CD14-positive monocyte (primary cell): ENCODE data around the gene SLC6A2. TPM values are rescaled to one million over a fixed set of nuclear protein-coding genes. Genes with fewer than 3 reads are reported as not detected.
A peak's percentile ranks its signal among the peaks of the same experiment; 100 is the strongest.
"Not testable (repeated sequence)": the region's sequence is repeated elsewhere in the genome, so short reads cannot be mapped to it uniquely, and the experiment has no call there.

ENCODE experiments used
- DNase-seq, 3 donors: peaks; one replicate each; pipeline ENCODE4 v3.0.0-alpha.2; 2011 to 2022
- H2AFZ ChIP-seq: 2 replicates; pipeline ENCODE4 v1.6.0; 2012; ENCODE audit warnings: mild to moderate bottlenecking, low read depth, low read length, inconsistent platforms; ENCODE audit not compliant: insufficient read depth, poor library complexity, severe bottlenecking
- H3K27ac ChIP-seq, 2 donors: 1 replicate in 1 of 2; 2 replicates in 1 of 2; pipeline ENCODE4 v1.5.1; 2012 to 2013; ENCODE audit warnings: low read length in 2 of 2, control low read depth in 1 of 2, inconsistent platforms in 1 of 2, low read depth in 1 of 2, mild to moderate bottlenecking in 1 of 2
- H3K27me3 ChIP-seq, 2 donors: one replicate each; pipeline versions ENCODE4 v1.6.0 to v1.6.1; 2011 to 2013; ENCODE audit warnings: low read length in 2 of 2; ENCODE audit not compliant: control insufficient read depth in 2 of 2, insufficient read depth in 2 of 2
- H3K36me3 ChIP-seq, 2 donors: replicated peaks in 1 of 2; 1 replicate in 1 of 2; 2 replicates in 1 of 2; pipeline versions ENCODE4 v1.5.1 to v1.6.1; 2012 to 2013; ENCODE audit warnings: low read length in 2 of 2, control low read depth in 1 of 2, inconsistent platforms in 1 of 2, mild to moderate bottlenecking in 1 of 2; ENCODE audit not compliant: insufficient read depth in 2 of 2, control insufficient read depth in 1 of 2
- H3K4me1 ChIP-seq, 2 donors: 1 replicate in 1 of 2; 2 replicates in 1 of 2; pipeline versions ENCODE4 v1.5.1 to v1.6.1; 2012 to 2013; ENCODE audit warnings: low read length in 2 of 2, control low read depth in 1 of 2, inconsistent platforms in 1 of 2, mild to moderate bottlenecking in 1 of 2, moderate library complexity in 1 of 2; ENCODE audit not compliant: insufficient read depth in 2 of 2, control insufficient read depth in 1 of 2
- H3K4me2 ChIP-seq: replicated peaks from 2 replicates; pipeline ENCODE3; 2012; ENCODE audit warnings: low read length, moderate library complexity, mild to moderate bottlenecking; ENCODE audit not compliant: poor library complexity, severe bottlenecking; ENCODE audit errors: extremely low read depth
- H3K4me3 ChIP-seq, 3 experiments: fragments of 200-600 bp in 1 of 3; sonication (generic) in 1 of 3; replicated peaks in 1 of 3; 1 replicate in 2 of 3; 2 replicates in 1 of 3; pipeline ENCODE4 v1.5.1; 2011 to 2013; ENCODE audit warnings: low read length in 3 of 3, mild to moderate bottlenecking in 3 of 3, control low read depth in 2 of 3, low read depth in 2 of 3, inconsistent platforms in 1 of 3, moderate library complexity in 1 of 3
- H3K79me2 ChIP-seq: 2 replicates; pipeline ENCODE4 v1.6.0; 2012; ENCODE audit warnings: mild to moderate bottlenecking, control low read depth, inconsistent platforms, low read length, moderate library complexity; ENCODE audit not compliant: insufficient read depth
- H3K9ac ChIP-seq: 2 replicates; pipeline ENCODE4 v1.6.0; 2017; ENCODE audit warnings: low read length, mild to moderate bottlenecking; ENCODE audit not compliant: insufficient read depth, poor library complexity, severe bottlenecking
- H3K9me3 ChIP-seq, 2 donors: replicated peaks in 1 of 2; 1 replicate in 1 of 2; 2 replicates in 1 of 2; pipeline versions ENCODE4 v1.5.1 to v1.6.1; 2012 to 2013; ENCODE audit warnings: low read length in 2 of 2, control low read depth in 1 of 2; ENCODE audit not compliant: control insufficient read depth in 1 of 2, insufficient read depth in 1 of 2
- H4K20me1 ChIP-seq: 2 replicates; pipeline ENCODE4 v1.6.0; 2012; ENCODE audit warnings: mild to moderate bottlenecking, low read length, control low read depth, moderate library complexity; ENCODE audit not compliant: insufficient read depth
- H3K27ac Mint-ChIP-seq, 7 donors: one replicate each; pipeline ENCODE4 v1.8.0; 2020; ENCODE audit warnings: mild to moderate bottlenecking in 7 of 7, mixed read lengths in 7 of 7, moderate library complexity in 6 of 7, inconsistent platforms in 2 of 7
- H3K27me3 Mint-ChIP-seq, 3 donors: one replicate each; pipeline ENCODE4 v1.8.0; 2021 to 2022; ENCODE audit warnings: low read depth in 3 of 3, mild to moderate bottlenecking in 3 of 3, mixed read lengths in 3 of 3, moderate library complexity in 3 of 3, inconsistent platforms in 1 of 3
- H3K36me3 Mint-ChIP-seq, 2 donors: one replicate each; pipeline ENCODE4 v1.8.0; 2020; ENCODE audit warnings: mixed read lengths in 2 of 2, inconsistent platforms in 1 of 2, mild to moderate bottlenecking in 1 of 2
- H3K4me1 Mint-ChIP-seq: one replicate; pipeline ENCODE4 v1.8.0; 2020; ENCODE audit warnings: mild to moderate bottlenecking, mixed read lengths
- H3K4me3 Mint-ChIP-seq, 2 donors: one replicate each; pipeline ENCODE4 v1.8.0; 2020; ENCODE audit warnings: mild to moderate bottlenecking in 2 of 2, mixed read lengths in 2 of 2, moderate library complexity in 1 of 2
- H3K9me3 Mint-ChIP-seq, 7 donors: one replicate each; pipeline ENCODE4 v1.8.0; 2020 to 2022; ENCODE audit warnings: mixed read lengths in 7 of 7, mild to moderate bottlenecking in 6 of 7, moderate library complexity in 6 of 7, inconsistent platforms in 2 of 7
- CTCF ChIP-seq: fragments of 200-600 bp; IDR thresholded peaks from one replicate; pipeline ENCODE4 v1.8.0; 2022; ENCODE audit warnings: antibody characterized with exemption, mild to moderate bottlenecking
- WGBS: methylation state at CpG from one replicate; pipeline ENCODE4 v1.1.5; 2013; ENCODE audit warnings: missing lambda C conversion rate; ENCODE audit not compliant: insufficient coverage; 5-methylcytosine and 5-hydroxymethylcytosine counted together
- intact Hi-C, 2 donors: fragments of 100-400 bp; cut with micrococcal nuclease; formaldehyde crosslinking; loops; one replicate each; pipeline versions ENCODE4 v1.15.0 to v1.15.1; 2023
- polyA plus RNA-seq, 3 donors: library from polyadenylated mRNA; depleted of rRNA in 1 of 3; unstranded in 2 of 3; stranded (reverse) in 1 of 3; fragments of 300-500 nt in 2 of 3; fragments of >200 nt in 1 of 3; fragmentation: Illumina TruSeq in 2 of 3; gene quantifications; 1 replicate in 2 of 3; 2 replicates in 1 of 3; pipeline ENCODE4 v1.2.3, GENCODE V29; 2012 to 2021

The SLC6A2 gene
- polyA plus RNA-seq, 3 donors = not detected

- TF ChIP-seq CTCF = no peak
- intact Hi-C loops = no loop called here
- Histone ChIP-seq H3K4me3 (no peak overlapping the region), H3K4me1 (peaks cover 6 to 9% of the 10 kb centered on the region in 2 donors), H3K9me3 (peaks cover 9 to 28% of the 10 kb centered on the region in 2 donors), H4K20me1 (no peaks in the 10 kb centered on the region), H3K36me3 (no peaks in the 10 kb centered on the region), H2AFZ (no peak overlapping the region), H3K27ac (no peak overlapping the region), H3K79me2 (no peaks in the 10 kb centered on the region), H3K27me3 (peaks cover 4 to 5% of the 10 kb centered on the region in 2 donors), H3K9ac (no peak overlapping the region), H3K4me2 (no peak overlapping the region)
- no peak for DNase-seq
- H3K36me3 Mint-ChIP-seq = no peaks in the 10 kb centered on the region
- H3K27ac Mint-ChIP-seq = no peak overlapping the region
- peaks cover 9% of the 10 kb centered on the region for H3K4me1 Mint-ChIP-seq
- H3K4me3 Mint-ChIP-seq = no peak overlapping the region
- H3K27me3 Mint-ChIP-seq = peaks cover 15 to 28% (median 18%) of the 10 kb centered on the region in 3 donors
- peaks cover 8 to 28% (median 18%) of the 10 kb centered on the region in 7 donors for H3K9me3 Mint-ChIP-seq
- WGBS = no CpG with 5 or more reads among the region's 4 CpGs
Observed at GRCh38 chr16:55747785-55748184, 92.0 kb downstream of the SLC6A2 start.

- peak; percentile 74 to 87 (median 75) for DNase-seq
- not testable (repeated sequence) for H3K79me2 ChIP-seq, H3K36me3 ChIP-seq, H3K9ac ChIP-seq, H3K36me3 Mint-ChIP-seq, H3K27me3 ChIP-seq, H3K4me3 ChIP-seq, H3K27me3 Mint-ChIP-seq, H4K20me1 ChIP-seq, H3K4me3 Mint-ChIP-seq, H2AFZ ChIP-seq, H3K4me2 ChIP-seq
- Mint-ChIP-seq H3K27ac (peak overlapping the region; percentile 92 to 98 (median 94)), H3K4me1 (peaks cover 41% of the 10 kb centered on the region), H3K9me3 (peaks cover 24 to 56% (median 43%) of the 10 kb centered on the region in 7 donors)
- Histone ChIP-seq H3K4me1 (peaks cover 34 to 52% of the 10 kb centered on the region in 2 donors), H3K27ac (peak overlapping the region in 1 of 2 donors; percentile 92), H3K9me3 (peaks cover 23 to 62% of the 10 kb centered on the region in 2 donors)
- intact Hi-C loops = loop anchor here in 1 of 2 donors (2.0 to 5.0 kb wide), 3 partner anchors 40 to 315 kb away; no protein-coding TSS in a partner anchor
- WGBS = 40% methylated on average over 2 of the region's 5 CpGs
Observed at GRCh38 chr16:55752465-55753144, 96.8 kb downstream of the SLC6A2 start.

- peak overlapping the region; percentile 62 to 92 for H3K27ac ChIP-seq
- H3K4me3 ChIP-seq, H4K20me1 ChIP-seq, H3K27me3 ChIP-seq, H3K36me3 ChIP-seq, H3K79me2 ChIP-seq, H3K9ac ChIP-seq, H3K4me2 ChIP-seq, H3K36me3 Mint-ChIP-seq, H2AFZ ChIP-seq, H3K27me3 Mint-ChIP-seq: not testable (repeated sequence)
- Mint-ChIP-seq H3K9me3 (peaks cover 30 to 62% (median 49%) of the 10 kb centered on the region in 7 donors), H3K4me3 (peak overlapping the region in 1 of 2 donors; percentile 57), H3K27ac (peak overlapping the region; percentile 92 to 98 (median 94)), H3K4me1 (peaks cover 47% of the 10 kb centered on the region)
- intact Hi-C loops = loop anchor here in 1 of 2 donors (2.0 to 5.0 kb wide), 3 partner anchors 41 to 316 kb away; no protein-coding TSS in a partner anchor
- peaks cover 29 to 67% of the 10 kb centered on the region in 2 donors for H3K9me3 ChIP-seq
- peak; percentile 66 to 86 (median 70) for DNase-seq
- H3K4me1 ChIP-seq = peaks cover 36 to 54% of the 10 kb centered on the region in 2 donors
- WGBS = 8% methylated on average over 2 of the region's 4 CpGs
Observed at GRCh38 chr16:55753145-55753631, 97.4 kb downstream of the SLC6A2 start.
